Psoas muscle (tissue), 8 donors: ENCODE measurements around the gene APPL1. TPM values are rescaled to one million over a fixed set of nuclear protein-coding genes. Genes with fewer than 3 reads are reported as not detected.
A peak's percentile ranks its signal among the peaks of the same experiment; 100 is the strongest.

Source experiments
- ATAC-seq, 4 donors: fragments of 200-7000 bp; cut with Tn5 transposase; one replicate each; pipeline ENCODE4 v1.9.1; 2020; ENCODE audit warnings: moderate library complexity in 3 of 4, mild to moderate bottlenecking in 2 of 4
- DNase-seq, 2 donors: peaks; one replicate each; pipeline ENCODE4 v3.0.0-alpha.2; 2020
- H3K27ac ChIP-seq: fragments of 200-600 bp; one replicate; pipeline ENCODE4 v1.8.0; 2022
- H3K27me3 ChIP-seq, 3 donors: fragments of 200-600 bp in 1 of 3; one replicate each; pipeline versions ENCODE4 v1.6.1 to v1.8.0; 2013 to 2022; ENCODE audit warnings: low read length in 2 of 3, mild to moderate bottlenecking in 2 of 3, moderate library complexity in 1 of 3; ENCODE audit not compliant: insufficient read depth in 3 of 3
- H3K36me3 ChIP-seq, 2 donors: fragments of 200-600 bp in 1 of 2; one replicate each; pipeline versions ENCODE4 v1.6.1 to v1.8.0; 2013 to 2022; ENCODE audit warnings: low read depth in 1 of 2, mild to moderate bottlenecking in 1 of 2, moderate library complexity in 1 of 2; ENCODE audit not compliant: insufficient read depth in 1 of 2
- H3K4me1 ChIP-seq: fragments of 200-600 bp; one replicate; pipeline ENCODE4 v1.8.0; 2022
- H3K4me3 ChIP-seq: fragments of 200-600 bp; one replicate; pipeline ENCODE4 v1.8.0; 2022; ENCODE audit warnings: mild to moderate bottlenecking
- H3K9me3 ChIP-seq: fragments of 200-600 bp; one replicate; pipeline ENCODE4 v1.8.0; 2022
- CTCF ChIP-seq: fragments of 200-600 bp; IDR thresholded peaks from one replicate; pipeline ENCODE4 v1.8.0; 2022; ENCODE audit warnings: antibody characterized with exemption
- WGBS, 3 donors: extraction: QIAGEN DNeasy Blood & Tissue Kit; methylation state at CpG; one replicate each; pipeline versions ENCODE4 v1.1.6 to v1.1.7; 2013; 5-methylcytosine and 5-hydroxymethylcytosine counted together
- intact Hi-C, 2 donors: fragments of 100-400 bp; cut with DNase I; formaldehyde crosslinking; loops; one replicate each; pipeline versions ENCODE4 v1.11.0 to v1.14.2; 2022
- polyA plus RNA-seq, 3 donors: library from polyadenylated mRNA; stranded (reverse); fragments of 200-250 nt; gene quantifications; one replicate each; pipeline ENCODE4 v1.2.3, GENCODE V29; 2013
- total RNA-seq, 4 donors: library from RNA; stranded (reverse); fragmentation: NEBNext Ultra II Directional in 2 of 4; extraction: Animal tissue kit (Norgen Biotek cat#: 25700) in 2 of 4; gene quantifications; one replicate each; pipeline versions ENCODE4 v1.2.1 to v1.2.4, GENCODE V29; 2021 to 2023
- donor health status: healthy with polysubstance abuse.
- donor health status: DM: no; HTN: no; CAD: no; lungs with moderate emphysema.
- donor health status: Bipolar disorder and iron deficiency.
- donor health status: healthy.
- donor health status: DM: yes; HTN: yes; CAD: no.
- donor health status: DM: no; HTN: no; CAD: no.
- donor health status: DM: no; HTN: no; CAD: no.
- donor health status: DM: yes; HTN: yes; CAD: no.

The APPL1 gene
- total and polyA plus RNA-seq, 7 donors = 14.4 to 56.4 (median 48.3) TPM

- Histone ChIP-seq H3K27me3 (no peaks in the 10 kb centered on the region), H3K27ac (peak overlapping the region; percentile 98), H3K9me3 (no peaks in the 10 kb centered on the region), H3K4me1 (peaks cover 20% of the 10 kb centered on the region), H3K4me3 (no peak overlapping the region), H3K36me3 (no peaks in the 10 kb centered on the region)
- WGBS, 3 donors = 78 to 82% (median 80%) methylated on average over 2 of the region's 2 CpGs
- TF ChIP-seq CTCF = no peak
- intact Hi-C loops = loop anchor here (5.0 to 10.0 kb wide), 4 partner anchors 54 to 231 kb away; partner anchors contain the start of gene IL17RD (in 1 of the 2)
- ATAC-seq (no peak), DNase-seq (no peak)
These were observed 1.4 kb upstream of the APPL1 start for GRCh38 chr3:57226176-57226575.

GRCh38 chr3:57227930-57228751, 612 bp downstream of the APPL1 start:
- H3K36me3 ChIP-seq = no peaks in the 10 kb centered on the region
- TF ChIP-seq CTCF = no peak
- peak overlapping the region; percentile 89 for H3K4me3 ChIP-seq
- peak overlapping the region; percentile 98 for H3K27ac ChIP-seq
- DNase-seq (peak; percentile 53 to 81), ATAC-seq (peak; percentile 69 to 80 (median 74))
- no peaks in the 10 kb centered on the region for H3K9me3 ChIP-seq
- H3K4me1 ChIP-seq = peaks cover 20% of the 10 kb centered on the region
- intact Hi-C loops = loop anchor here (5.0 to 10.0 kb wide), 4 partner anchors 56 to 233 kb away; partner anchors contain the start of gene IL17RD (in 1 of the 2)
- no peaks in the 10 kb centered on the region for H3K27me3 ChIP-seq
- WGBS, 3 donors = 0 to 1% (median 0%) methylated on average over 58 to 70 of the region's 70 CpGs

- Histone ChIP-seq H3K36me3 (no peaks in the 10 kb centered on the region), H3K27me3 (no peaks in the 10 kb centered on the region), H3K4me3 (no peak overlapping the region), H3K4me1 (peaks cover 20% of the 10 kb centered on the region), H3K27ac (peak overlapping the region; percentile 98), H3K9me3 (no peaks in the 10 kb centered on the region)
- 66 to 88% (median 74%) methylated on average over 2 of the region's 2 CpGs for WGBS, 3 donors
- ATAC-seq (no peak), DNase-seq (no peak)
- TF ChIP-seq CTCF = no peak
- intact Hi-C loops = no loop called here
These were observed 2.5 kb downstream of the APPL1 start for GRCh38 chr3:57230006-57230405.

GRCh38 chr3:57233799-57234198, 6.3 kb downstream of the APPL1 start:
- DNase-seq (no peak), ATAC-seq (no peak)
- H3K27ac ChIP-seq = no peak overlapping the region
- no peaks in the 10 kb centered on the region for H3K9me3 ChIP-seq
- no peaks in the 10 kb centered on the region for H3K27me3 ChIP-seq
- peaks cover 3 to 29% of the 10 kb centered on the region in 2 donors for H3K36me3 ChIP-seq
- intact Hi-C loops = no loop called here
- no peak overlapping the region for H3K4me3 ChIP-seq
- no peak for TF ChIP-seq CTCF
- 93 to 100% (median 94%) methylated on average over 2 of the region's 2 CpGs for WGBS, 3 donors
- H3K4me1 ChIP-seq = peaks cover 14% of the 10 kb centered on the region
